Neutrophil (primary cell): ENCODE data around the gene CPA4.
"Not testable (repeated sequence)": the region's sequence is repeated elsewhere in the genome, so short reads cannot be mapped to it uniquely, and the experiment has no call there.

Experiments
- H3K27ac ChIP-seq: fragments of 200-600 bp; sonication (generic); 2 replicates; pipeline ENCODE4 v1.5.1; 2016; ENCODE audit warnings: mild to moderate bottlenecking, moderate library complexity
- H3K27me3 ChIP-seq: fragments of 200-600 bp; sonication (generic); 2 replicates; pipeline ENCODE4 v1.6.0; 2016; ENCODE audit warnings: mild to moderate bottlenecking
- H3K36me3 ChIP-seq: fragments of 200-600 bp; sonication (generic); 2 replicates; pipeline ENCODE4 v1.5.1; 2017
- H3K4me1 ChIP-seq, 2 experiments: fragments of 200-600 bp in 1 of 2; sonication (generic) in 1 of 2; 1 replicate in 1 of 2; 2 replicates in 1 of 2; pipeline versions ENCODE4 v1.5.1 to v1.6.1; 2013 to 2016; ENCODE audit warnings: low read depth in 1 of 2, low read length in 1 of 2, mild to moderate bottlenecking in 1 of 2, moderate library complexity in 1 of 2; ENCODE audit not compliant: control insufficient read depth in 1 of 2, insufficient read depth in 1 of 2
- H3K4me3 ChIP-seq, 2 experiments: fragments of 200-600 bp in 1 of 2; sonication (generic) in 1 of 2; 1 replicate in 1 of 2; 2 replicates in 1 of 2; pipeline ENCODE4 v1.5.1; 2013 to 2016; ENCODE audit warnings: low read depth in 1 of 2, low read length in 1 of 2, mild to moderate bottlenecking in 1 of 2, moderate library complexity in 1 of 2
- H3K9me3 ChIP-seq: fragments of 200-600 bp; sonication (generic); 2 replicates; pipeline ENCODE4 v1.5.1; 2016
- TF ChIP-seq, protein P1 (sequence below): fragments of 200-600 bp; sonication (generic); IDR thresholded peaks from 2 replicates; pipeline ENCODE4 v1.5.1; 2016; ENCODE audit warnings: antibody characterized with exemption

CPA4 gene, protein sequence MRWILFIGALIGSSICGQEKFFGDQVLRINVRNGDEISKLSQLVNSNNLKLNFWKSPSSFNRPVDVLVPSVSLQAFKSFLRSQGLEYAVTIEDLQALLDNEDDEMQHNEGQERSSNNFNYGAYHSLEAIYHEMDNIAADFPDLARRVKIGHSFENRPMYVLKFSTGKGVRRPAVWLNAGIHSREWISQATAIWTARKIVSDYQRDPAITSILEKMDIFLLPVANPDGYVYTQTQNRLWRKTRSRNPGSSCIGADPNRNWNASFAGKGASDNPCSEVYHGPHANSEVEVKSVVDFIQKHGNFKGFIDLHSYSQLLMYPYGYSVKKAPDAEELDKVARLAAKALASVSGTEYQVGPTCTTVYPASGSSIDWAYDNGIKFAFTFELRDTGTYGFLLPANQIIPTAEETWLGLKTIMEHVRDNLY

DNA sequence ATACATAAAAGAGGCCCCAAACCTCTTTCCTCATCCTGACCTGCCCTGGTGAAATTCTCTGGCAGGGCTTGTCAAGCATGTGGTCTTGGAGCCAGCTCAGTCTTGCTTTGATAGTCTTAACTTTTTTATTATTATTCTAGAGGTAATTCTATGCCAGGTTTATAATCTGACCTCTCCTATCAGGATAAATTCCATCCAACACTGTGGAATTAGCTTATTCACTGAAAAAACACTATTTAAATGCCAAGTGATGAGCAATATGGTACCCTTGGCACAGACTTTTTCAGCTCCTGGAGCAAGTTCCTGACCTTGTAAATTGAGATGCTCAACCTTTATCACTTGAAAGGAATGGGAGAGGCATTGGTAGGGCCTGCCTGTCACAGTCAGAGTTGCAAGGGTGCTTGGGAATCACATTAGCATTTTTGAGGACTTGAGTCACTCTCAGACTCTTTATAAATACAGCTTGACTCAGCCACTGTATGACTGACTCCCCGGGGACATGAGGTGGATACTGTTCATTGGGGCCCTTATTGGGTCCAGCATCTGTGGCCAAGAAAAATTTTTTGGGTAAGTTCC is at the start of gene CPA4:
Gene CPA4, plus strand, starts transcription at position 480 of the 576 bp plus-strand sequence. Its CDS starts 20 bp downstream, at position 500.
- TF ChIP-seq, protein P1, sequence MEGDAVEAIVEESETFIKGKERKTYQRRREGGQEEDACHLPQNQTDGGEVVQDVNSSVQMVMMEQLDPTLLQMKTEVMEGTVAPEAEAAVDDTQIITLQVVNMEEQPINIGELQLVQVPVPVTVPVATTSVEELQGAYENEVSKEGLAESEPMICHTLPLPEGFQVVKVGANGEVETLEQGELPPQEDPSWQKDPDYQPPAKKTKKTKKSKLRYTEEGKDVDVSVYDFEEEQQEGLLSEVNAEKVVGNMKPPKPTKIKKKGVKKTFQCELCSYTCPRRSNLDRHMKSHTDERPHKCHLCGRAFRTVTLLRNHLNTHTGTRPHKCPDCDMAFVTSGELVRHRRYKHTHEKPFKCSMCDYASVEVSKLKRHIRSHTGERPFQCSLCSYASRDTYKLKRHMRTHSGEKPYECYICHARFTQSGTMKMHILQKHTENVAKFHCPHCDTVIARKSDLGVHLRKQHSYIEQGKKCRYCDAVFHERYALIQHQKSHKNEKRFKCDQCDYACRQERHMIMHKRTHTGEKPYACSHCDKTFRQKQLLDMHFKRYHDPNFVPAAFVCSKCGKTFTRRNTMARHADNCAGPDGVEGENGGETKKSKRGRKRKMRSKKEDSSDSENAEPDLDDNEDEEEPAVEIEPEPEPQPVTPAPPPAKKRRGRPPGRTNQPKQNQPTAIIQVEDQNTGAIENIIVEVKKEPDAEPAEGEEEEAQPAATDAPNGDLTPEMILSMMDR = no peak
- Histone ChIP-seq H3K4me3 (no peak within 1 kb of the TSS), H3K9me3 (no peaks in the 10 kb centered on the region), H3K4me1 (no peaks in the 10 kb centered on the region), H3K36me3 (no peaks in the 10 kb centered on the region), H3K27ac (no peak within 1 kb of the TSS), H3K27me3 (no peaks in the 10 kb centered on the region)

DNA sequence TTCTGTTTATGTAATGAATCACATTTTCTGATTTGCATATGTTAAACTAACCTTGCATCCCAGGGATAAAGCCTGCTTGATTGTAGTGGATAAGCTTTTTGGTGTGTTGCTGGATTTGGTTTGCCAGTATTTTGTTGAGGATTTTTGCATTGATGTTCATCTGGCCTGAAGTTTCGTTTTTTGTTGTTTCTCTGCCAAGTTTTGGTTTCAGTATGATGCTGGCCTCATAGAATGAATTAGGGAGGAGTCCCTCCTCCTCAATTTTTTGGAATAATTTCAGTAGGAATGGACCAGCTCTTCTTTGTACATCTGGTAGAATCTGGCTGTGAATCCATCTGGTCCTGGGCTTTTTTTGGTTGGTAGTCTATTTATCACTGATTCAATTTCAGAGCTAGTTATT is 49.5 kb upstream of the CPA4 start:
- H3K27me3 ChIP-seq, H3K4me1 ChIP-seq, H3K36me3 ChIP-seq, H3K4me3 ChIP-seq, H3K9me3 ChIP-seq, H3K27ac ChIP-seq: not testable (repeated sequence)

DNA sequence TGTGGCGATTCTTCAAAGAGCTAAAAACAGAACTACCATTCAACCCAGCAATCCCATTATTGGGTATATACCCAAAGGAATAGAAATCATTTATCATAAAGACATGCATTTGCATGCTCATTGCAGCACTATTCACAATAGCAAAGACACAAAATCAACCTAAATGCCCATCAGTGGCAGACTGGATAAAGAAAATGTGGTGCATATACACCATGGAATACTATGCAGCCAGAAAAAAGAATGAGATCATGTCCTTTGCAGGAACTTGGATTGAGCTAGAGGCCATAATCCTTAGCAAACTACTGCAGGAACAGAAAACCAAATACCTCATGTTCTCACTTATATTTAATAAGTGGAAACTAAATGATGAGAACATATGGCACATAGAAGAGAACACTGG is 46.5 kb upstream of the CPA4 start:
- H3K4me3 ChIP-seq, H3K9me3 ChIP-seq, H3K27me3 ChIP-seq, H3K36me3 ChIP-seq, H3K27ac ChIP-seq, H3K4me1 ChIP-seq: not testable (repeated sequence)

DNA sequence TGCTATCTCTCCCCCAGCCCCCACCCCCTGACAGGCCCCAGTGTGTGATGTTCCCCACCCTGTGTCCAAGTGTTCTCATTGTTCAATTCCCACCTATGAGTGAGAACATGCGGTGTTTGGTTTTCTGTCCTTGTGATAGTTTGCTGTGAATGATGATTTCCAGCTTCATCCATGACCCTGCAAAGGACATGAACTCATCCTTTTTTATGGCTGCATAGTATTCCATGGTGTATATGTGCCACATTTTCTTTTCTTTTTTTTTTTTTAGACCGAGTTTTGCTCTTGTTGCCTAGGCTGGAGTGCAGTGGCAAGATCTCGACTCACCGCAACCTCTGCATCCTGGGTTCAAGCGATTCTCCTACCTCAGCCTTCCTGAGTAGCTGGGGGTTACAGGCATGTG is 44.1 kb upstream of the CPA4 start:
- not testable (repeated sequence) for H3K4me3 ChIP-seq, H3K9me3 ChIP-seq, H3K27ac ChIP-seq, H3K4me1 ChIP-seq, H3K27me3 ChIP-seq, H3K36me3 ChIP-seq

DNA sequence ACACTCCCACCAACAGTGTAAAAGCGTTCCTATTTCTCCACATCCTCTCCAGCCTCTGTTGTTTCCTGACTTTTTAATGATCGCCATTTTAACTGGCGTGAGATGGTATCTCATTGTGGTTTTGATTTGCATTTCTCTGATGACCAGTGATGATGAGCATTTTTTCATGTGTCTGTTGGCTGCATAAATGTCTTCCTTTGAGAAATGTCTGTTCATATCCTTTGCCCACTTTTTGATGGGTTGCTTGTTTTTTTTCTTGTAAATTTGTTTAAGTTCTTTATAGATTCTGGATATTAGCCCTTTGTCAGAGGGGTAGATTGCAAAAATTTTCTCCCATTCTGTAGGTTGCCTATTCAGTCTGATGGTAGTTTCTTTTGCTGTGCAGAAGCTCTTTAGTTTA is 43.3 kb upstream of the CPA4 start:
- not testable (repeated sequence) for H3K27ac ChIP-seq, H3K4me1 ChIP-seq, H3K9me3 ChIP-seq, H3K36me3 ChIP-seq, H3K4me3 ChIP-seq, H3K27me3 ChIP-seq

DNA sequence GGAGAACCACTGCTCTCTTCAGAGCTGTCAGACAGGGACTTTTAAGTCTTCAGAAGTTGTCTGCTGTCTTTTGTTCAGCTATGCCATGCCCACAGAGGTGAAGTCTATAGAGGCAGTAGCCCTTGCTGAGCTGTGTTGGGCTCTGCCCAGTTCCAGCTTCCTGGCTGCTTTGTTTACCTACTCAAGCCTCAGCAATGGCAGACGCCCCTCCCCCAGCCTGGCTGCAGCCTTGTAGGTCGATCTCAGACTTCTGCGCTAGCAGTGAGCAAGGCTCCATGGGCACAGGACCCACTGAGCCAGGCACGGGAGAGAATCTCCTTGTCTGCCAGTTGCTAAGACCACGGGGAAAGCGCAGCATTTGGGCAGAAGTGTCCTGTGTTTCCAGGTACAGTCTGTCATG is 38.4 kb upstream of the CPA4 start:
- H3K36me3 ChIP-seq = no peaks in the 10 kb centered on the region
- peaks cover 24% of the 10 kb centered on the region for H3K9me3 ChIP-seq
- no peak overlapping the region for H3K4me3 ChIP-seq
- TF ChIP-seq, protein P1 = no peak
- H3K4me1 ChIP-seq = no peaks in the 10 kb centered on the region
- H3K27ac ChIP-seq = no peak overlapping the region
- H3K27me3 ChIP-seq = no peaks in the 10 kb centered on the region

DNA sequence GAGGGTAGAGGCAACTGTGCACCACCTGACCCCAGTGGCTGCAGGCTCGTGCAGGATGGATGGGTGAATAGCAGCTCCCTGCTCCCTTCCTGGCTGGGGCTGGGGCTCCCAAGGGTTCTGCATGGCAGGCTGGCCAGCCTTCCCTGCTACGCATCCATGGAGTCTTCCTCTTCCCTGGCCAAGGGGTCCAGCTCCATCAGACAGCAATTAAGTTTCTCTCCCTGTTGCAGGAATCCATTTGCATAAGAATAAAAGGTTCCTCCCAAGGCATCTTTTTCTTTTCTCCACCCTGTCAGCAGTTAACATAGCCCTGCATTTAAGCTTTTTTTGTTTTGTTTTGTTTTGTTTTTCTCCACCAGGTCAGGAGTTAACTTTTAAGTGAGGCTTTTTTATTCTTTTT is 36.3 kb upstream of the CPA4 start:
- H3K9me3 ChIP-seq = peaks cover 28% of the 10 kb centered on the region
- no peak overlapping the region for H3K27ac ChIP-seq
- no peak overlapping the region for H3K4me3 ChIP-seq
- no peaks in the 10 kb centered on the region for H3K4me1 ChIP-seq
- TF ChIP-seq, protein P1 = no peak
- no peaks in the 10 kb centered on the region for H3K36me3 ChIP-seq
- no peaks in the 10 kb centered on the region for H3K27me3 ChIP-seq
